GM18519 (cell line): Measurements from ENCODE around the gene INPP1.
"Not testable (repeated sequence)": the region's sequence is repeated elsewhere in the genome, so short reads cannot be mapped to it uniquely, and the experiment has no call there.

Experiments
- ATAC-seq: cut with Tn5 transposase; IDR thresholded peaks from one replicate; pipeline ENCODE4 v1.9.1; 2021; ENCODE audit warnings: mild to moderate bottlenecking, moderate library complexity; ENCODE audit not compliant: unreplicated experiment, low FRiP score

The INPP1 gene

DNA sequence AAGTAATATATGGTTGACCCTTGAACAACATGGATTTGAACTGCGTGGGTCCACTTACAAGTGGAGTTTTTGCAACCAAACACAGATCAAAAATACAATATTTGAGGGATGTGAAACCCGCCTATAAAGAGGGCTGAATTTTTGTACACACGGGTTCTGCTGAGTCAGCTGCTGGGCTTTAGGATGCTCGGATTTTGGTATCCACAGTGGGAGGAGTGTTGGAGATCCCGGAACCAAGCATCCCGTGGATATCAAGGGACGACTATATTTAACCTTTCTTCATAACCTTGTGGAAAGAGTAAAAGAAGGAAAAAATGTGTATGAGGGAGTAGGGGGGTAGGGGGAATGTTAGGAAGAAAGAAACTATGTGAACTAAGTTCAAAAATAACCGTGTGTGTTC lies 10.0 kb upstream of the INPP1 start:
- no peak for ATAC-seq

- no peak for ATAC-seq
Measured at GRCh38 chr2:190333928-190334327, 9.5 kb upstream of the INPP1 start.

DNA sequence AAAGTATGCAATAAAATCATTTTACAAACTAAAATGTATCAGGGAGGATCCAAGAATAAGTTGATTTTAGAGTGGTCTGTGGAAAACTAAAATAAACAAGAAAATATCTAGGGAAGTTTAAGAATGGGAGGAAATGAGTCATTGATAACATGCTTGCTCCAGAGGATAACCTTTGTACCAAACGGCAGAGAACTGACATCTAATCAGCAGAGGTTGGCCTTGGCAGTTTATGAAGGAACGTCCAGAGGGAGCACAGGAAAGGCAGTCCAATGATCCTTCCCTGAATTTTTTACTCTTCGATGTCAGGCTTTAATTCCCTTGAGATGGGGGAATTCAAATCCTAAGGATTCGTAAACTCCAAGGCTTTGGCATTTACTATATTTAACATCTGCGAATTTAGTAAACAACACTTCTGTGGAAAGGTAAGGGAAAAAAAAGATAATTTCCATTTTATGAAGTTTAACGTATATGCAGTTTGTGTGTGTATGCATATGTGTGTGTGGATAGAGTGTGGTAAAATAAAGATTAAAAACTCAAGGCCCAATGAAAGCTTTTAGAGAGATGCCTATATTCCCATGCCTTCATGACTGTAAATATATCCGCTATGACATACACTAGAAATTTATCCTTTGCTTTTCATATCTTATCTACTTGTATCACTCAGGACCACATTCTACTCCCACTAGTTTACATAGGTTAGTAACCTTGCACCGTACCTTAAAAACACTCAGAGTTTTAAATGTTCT lies 8.7 kb upstream of the INPP1 start:
- no peak for ATAC-seq

- no peak for ATAC-seq
Measured at GRCh38 chr2:190335225-190335559, 8.2 kb upstream of the INPP1 start.

- ATAC-seq = not testable (repeated sequence)
Measured at GRCh38 chr2:190335584-190335983, 7.8 kb upstream of the INPP1 start.

- no peak for ATAC-seq
Measured at GRCh38 chr2:190336420-190336819, 7.0 kb upstream of the INPP1 start.

- no peak for ATAC-seq
Measured at GRCh38 chr2:190338453-190338852, 4.9 kb upstream of the INPP1 start.

DNA sequence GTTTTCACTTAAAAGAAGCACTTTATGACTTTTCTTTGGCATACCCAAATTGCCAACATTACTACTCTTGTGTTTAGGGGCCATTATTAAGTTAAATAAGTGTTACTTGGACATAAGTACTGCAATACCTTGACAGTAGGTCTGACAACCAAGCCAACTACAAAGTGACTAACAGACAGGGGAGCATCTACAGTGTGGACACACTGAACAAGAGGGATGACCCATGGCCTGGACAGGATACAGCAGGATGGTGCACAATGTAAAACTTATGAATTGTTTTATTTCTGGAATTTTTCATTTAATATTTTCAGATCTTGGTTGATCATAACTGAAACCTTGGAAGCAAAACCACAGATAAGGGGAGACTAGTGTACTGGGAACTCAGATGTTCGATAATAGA lies 4.0 kb upstream of the INPP1 start:
- ATAC-seq = no peak

DNA sequence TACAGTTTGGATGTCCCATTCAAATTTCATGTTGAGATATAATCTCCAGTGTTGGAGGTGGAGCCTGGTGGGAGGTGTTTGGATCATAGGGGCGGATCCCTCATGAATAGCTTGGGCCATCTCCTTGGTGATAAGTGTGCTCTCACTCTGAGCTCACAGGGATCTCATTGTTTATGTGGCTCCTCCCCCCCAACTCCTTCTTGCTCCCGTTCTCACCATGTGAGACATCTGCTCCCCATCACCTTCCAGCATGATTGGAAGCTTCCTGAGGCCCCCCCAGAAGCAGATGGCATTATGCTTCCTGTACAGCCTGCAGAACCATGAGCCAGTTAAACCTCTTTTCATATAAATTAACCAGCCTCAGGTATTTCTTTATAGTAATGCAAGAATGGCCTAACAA lies 3.0 kb upstream of the INPP1 start:
- no peak for ATAC-seq

- ATAC-seq = no peak
Measured at GRCh38 chr2:190342611-190343010, 778 bp upstream of the INPP1 start.

DNA sequence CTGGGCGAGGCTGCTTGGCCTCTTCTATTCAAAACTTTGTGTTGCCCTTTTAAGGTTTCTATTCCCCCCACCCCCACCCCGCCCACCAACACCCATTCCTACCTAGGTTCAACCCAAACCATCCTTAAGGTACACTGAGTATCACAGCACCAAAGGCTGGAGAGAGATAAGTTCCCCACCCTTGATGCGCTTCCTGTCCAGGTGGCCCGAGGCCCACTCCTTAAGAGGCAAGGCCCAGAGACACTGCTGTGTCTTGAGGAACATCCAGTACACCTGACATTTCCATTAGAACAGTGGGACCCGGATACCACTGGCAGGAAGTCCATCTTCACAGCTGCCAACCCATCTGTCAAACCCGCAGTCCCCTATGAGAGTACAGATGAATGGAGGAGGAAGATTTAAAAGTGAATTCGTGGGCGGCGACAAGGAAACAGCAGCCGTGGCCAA lies 277 bp upstream of the INPP1 start:
- ATAC-seq = no peak

- ATAC-seq = peak; percentile 40
Measured at GRCh38 chr2:190344276-190344827, 963 bp downstream of the INPP1 start.

DNA sequence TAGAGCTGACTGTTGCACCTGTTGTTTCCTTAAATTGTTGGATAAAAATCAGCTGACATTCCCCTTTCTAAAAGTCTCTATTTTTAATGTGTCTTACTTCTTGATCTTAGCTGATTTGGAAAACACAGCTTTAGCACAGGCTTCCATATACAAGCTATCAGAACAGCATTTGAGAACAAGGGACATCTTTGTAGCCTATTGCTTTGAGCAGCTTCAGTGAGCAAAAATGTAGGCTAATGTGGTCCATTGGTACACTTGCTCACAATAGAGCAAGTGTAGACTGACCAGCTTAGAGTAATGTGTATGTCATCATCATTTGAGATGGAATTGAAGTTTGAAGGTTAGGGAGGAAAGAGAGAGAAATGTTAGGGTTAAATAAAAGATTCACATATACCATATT lies 7.0 kb downstream of the INPP1 start:
- no peak for ATAC-seq

GRCh38 chr2:190351955-190352354 lies 8.6 kb downstream of the INPP1 start:
- no peak for ATAC-seq

DNA sequence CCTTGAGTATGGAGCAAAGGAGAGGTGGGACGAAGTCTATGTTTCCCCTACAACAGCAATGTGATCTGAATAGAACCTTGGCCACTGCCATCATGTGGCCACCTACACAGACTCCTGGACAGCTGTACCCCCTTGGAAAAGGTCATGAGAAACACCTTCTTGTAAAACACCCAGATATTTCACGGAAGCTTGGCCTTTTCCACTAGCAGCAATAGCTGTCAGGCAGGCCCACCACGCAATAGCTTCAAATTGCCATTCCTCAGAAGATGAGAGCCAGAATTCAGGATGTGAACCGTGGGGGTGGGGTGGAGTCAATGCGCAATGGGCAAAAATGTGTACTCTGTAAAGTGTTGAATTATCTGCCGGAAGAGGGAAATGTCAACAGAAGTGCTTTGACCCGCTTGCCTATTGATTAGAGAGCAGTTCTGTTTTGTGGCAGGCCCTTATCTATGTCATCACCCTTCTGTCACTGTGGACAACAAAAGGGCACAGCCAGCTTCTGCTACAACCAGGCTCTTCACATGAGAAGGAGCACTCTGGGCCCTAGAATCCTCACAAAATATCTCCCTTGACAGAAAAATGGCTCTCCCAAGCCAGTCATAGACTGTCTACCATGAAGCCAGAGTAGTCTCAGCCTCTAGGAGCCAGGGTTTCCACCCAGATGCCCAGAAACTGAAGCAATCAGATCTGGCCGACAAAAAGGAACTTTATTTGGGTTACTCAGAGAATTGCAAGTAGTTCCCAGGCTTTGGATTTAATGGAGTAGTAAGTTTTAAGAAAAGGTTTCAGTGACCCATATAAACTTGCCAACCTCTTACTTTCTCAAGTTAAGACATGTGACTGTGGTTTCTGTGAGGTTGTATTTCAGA lies 9.5 kb downstream of the INPP1 start:
- ATAC-seq = no peak

GRCh38 chr2:190353537-190353899 lies 10.1 kb downstream of the INPP1 start:
- no peak for ATAC-seq

DNA sequence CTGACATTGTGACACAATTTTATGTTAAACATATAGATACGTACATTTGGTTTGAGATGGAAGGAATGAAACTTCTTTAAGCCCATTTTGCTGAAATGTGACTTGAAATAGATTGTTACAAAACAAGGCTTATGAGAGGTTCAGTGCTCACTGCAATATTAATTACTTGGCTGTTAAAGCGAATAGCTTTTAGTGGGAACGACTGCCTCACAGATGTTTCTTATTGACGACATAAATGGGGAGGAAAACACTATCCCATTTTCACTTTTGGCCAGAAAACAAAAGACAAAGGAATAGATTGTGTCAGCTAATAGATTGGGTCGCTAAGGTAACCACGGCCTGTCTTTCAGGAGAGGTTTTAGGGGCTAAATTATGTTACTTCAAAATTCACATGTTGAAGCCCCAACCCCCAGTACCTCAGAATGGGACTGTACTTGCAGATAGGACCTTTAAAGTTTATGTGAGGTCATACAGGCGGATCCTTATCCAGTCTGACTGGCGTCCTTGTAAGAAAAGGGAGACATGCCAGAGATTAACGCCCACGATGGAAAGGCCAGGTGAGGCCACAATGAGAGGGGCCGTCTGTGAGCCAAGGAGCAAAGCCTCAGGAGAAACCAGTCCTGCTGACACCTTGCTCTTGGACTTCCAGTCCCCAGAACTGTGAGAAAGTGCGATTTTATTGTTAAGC lies 10.8 kb downstream of the INPP1 start:
- no peak for ATAC-seq

- ATAC-seq = no peak
Measured at GRCh38 chr2:190355968-190356644, 12.7 kb downstream of the INPP1 start.

DNA sequence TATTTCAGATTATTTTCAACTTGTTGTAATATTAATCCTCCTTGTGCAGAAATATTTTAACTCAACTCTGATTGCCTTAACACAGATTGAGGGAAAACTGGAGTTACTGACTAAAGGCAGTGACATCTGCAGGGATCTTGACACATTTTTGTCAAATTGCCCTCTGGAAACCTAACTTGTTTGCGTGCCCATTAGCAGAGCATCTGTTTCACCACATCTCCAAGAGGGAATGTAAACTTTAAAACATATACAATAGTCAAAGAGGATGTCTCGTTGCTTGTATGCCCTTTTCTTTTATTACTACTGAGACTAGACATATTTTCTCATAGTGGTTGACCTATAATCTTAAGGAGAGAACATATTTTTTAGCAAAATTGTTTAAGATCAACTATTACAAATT lies 14.2 kb downstream of the INPP1 start:
- no peak for ATAC-seq

GRCh38 chr2:190358655-190359448 lies 15.5 kb downstream of the INPP1 start:
- ATAC-seq = not testable (repeated sequence)
